Panc1 (cell line): ENCODE results near the gene DOCK11. TPM values are rescaled to one million over a fixed set of nuclear protein-coding genes. Genes with fewer than 3 reads are reported as not detected.

Source experiments
- ATAC-seq: fragments of 200-7000 bp; cut with Tn5 transposase; 2 replicates; pipeline ENCODE4 v1.9.1; 2020; ENCODE audit warnings: mild to moderate bottlenecking, moderate library complexity
- Bru-seq: library from RNA; stranded (reverse); fragments of 400-500 nt; gene quantifications from one replicate; lab custom pipeline; 2021; lab: Mats Ljungman, UMichigan
- BruChase-seq, 2 experiments: library from RNA; stranded (reverse); fragments of 400-500 nt; gene quantifications; one replicate each; lab custom pipeline; 2021; lab: Mats Ljungman, UMichigan
- BruUV-seq: library from RNA; stranded (reverse); fragments of 400-500 nt; replicated peaks from 2 replicates; lab custom pipeline; 2021; lab: Mats Ljungman, UMichigan
- CTCF ChIA-PET: fragments of 300-600 bp; sonication (Branson Sonifier 250); formaldehyde crosslinking; loops from one replicate; lab custom pipeline; 2022; ENCODE audit warnings: antibody characterized with exemption; lab: Charles Lee
- POLR2A ChIA-PET: fragments of 300-600 bp; sonication (Branson Sonifier 250); formaldehyde crosslinking; loops from one replicate; lab custom pipeline; 2022; ENCODE audit warnings: antibody characterized with exemption; lab: Charles Lee
- DNase-seq: peaks from one replicate; pipeline ENCODE4 v3.0.0-alpha.2; 2010; ENCODE audit warnings: low read depth, low spot score
- H3K27ac ChIP-seq: 2 replicates; pipeline ENCODE4 v1.5.1; 2011; ENCODE audit warnings: mild to moderate bottlenecking, low read length, inconsistent platforms
- H3K27me3 ChIP-seq: fragments of 200-500 bp; sonication (Bioruptor generic); 2 replicates; pipeline ENCODE4 v1.6.0; 2014; ENCODE audit warnings: low read length, inconsistent platforms; ENCODE audit not compliant: control insufficient read depth, insufficient read depth
- H3K36me3 ChIP-seq: fragments of 200-500 bp; sonication (Bioruptor generic); 2 replicates; pipeline ENCODE4 v1.5.1; 2014; ENCODE audit warnings: inconsistent platforms, mild to moderate bottlenecking, low read length, moderate library complexity; ENCODE audit not compliant: control insufficient read depth, insufficient read depth
- H3K4me1 ChIP-seq: 2 replicates; pipeline ENCODE4 v1.5.1; 2011; ENCODE audit warnings: inconsistent platforms, mild to moderate bottlenecking, low read length, moderate library complexity; ENCODE audit not compliant: control insufficient read depth, insufficient read depth
- H3K4me3 ChIP-seq, 2 experiments: 2 replicates each; pipeline ENCODE4 v1.5.1; 2011 to 2012; ENCODE audit warnings: low read depth in 2 of 2, low read length in 2 of 2, mild to moderate bottlenecking in 2 of 2, inconsistent platforms in 1 of 2, moderate library complexity in 1 of 2
- H3K9me3 ChIP-seq: fragments of 200-500 bp; sonication (Bioruptor generic); 2 replicates; pipeline ENCODE4 v1.5.1; 2014; ENCODE audit warnings: low read depth, mild to moderate bottlenecking, inconsistent platforms, low read length, moderate library complexity; ENCODE audit not compliant: control insufficient read depth, insufficient read depth
- POLR2AphosphoS5 ChIP-seq: IDR thresholded peaks from 2 replicates; pipeline ENCODE4 v1.6.1; 2012; ENCODE audit warnings: mild to moderate bottlenecking, low read depth, low read length, moderate library complexity
- REST ChIP-seq, 2 experiments: IDR thresholded peaks; 2 replicates each; pipeline ENCODE4 v1.6.1; 2011 to 2012; ENCODE audit warnings: low read depth in 2 of 2, control low read depth in 1 of 2, low read length in 1 of 2, mild to moderate bottlenecking in 1 of 2, moderate library complexity in 1 of 2; ENCODE audit not compliant: insufficient read depth in 1 of 2
- SIN3A ChIP-seq: IDR thresholded peaks from 2 replicates; pipeline ENCODE4 v1.6.1; 2012; ENCODE audit warnings: low read depth, mild to moderate bottlenecking, low read length, moderate library complexity, borderline replicate concordance; ENCODE audit not compliant: insufficient read depth
- TCF7L2 ChIP-seq: IDR thresholded peaks from 2 replicates; pipeline ENCODE4 v1.6.1; 2011; ENCODE audit warnings: mild to moderate bottlenecking, low read depth, low read length, inconsistent platforms
- in situ Hi-C: cut with HindIII; loops from 2 replicates; pipeline ENCODE4 v1.10.0; 2016; ENCODE audit warnings: low sequenced_read_pairs, low pct_unique_long_range_greater_than_20kb
- intact Hi-C: fragments of 100-400 bp; cut with micrococcal nuclease; formaldehyde crosslinking; loops from one replicate; pipeline ENCODE4 v1.10.0; 2022; ENCODE audit not compliant: unreplicated experiment
- long read RNA-seq: library from polyadenylated mRNA; unstranded; transcript quantifications from one replicate; pipeline ENCODE4 v2.0.0, GENCODE V29; 2021; ENCODE audit not compliant: unreplicated experiment
- polyA plus RNA-seq: library from polyadenylated mRNA; unstranded; fragments of >200 nt; gene quantifications from one replicate; pipeline ENCODE4 v1.2.1, GENCODE V29; 2012; ENCODE audit warnings: missing spikeins; ENCODE audit not compliant: insufficient read length
- total RNA-seq: library from RNA; stranded (reverse); gene quantifications from one replicate; pipeline ENCODE4 v1.2.1, GENCODE V29; 2021; ENCODE audit not compliant: unreplicated experiment
- TF ChIP-seq, protein P1 (sequence below): fragments of 450-650 bp; IDR thresholded peaks from 2 replicates; pipeline ENCODE4 v1.5.1; 2017; ENCODE audit warnings: mild to moderate bottlenecking

DOCK11 gene
- total RNA-seq: 2.0 TPM
- 0.21 TPM for polyA plus RNA-seq
- Bru-seq, nascent RNA: percentile 33 among the genes with signal in this experiment
- percentile 30 among the genes with signal in this experiment for BruChase-seq, experiment 1, labeled RNA remaining after a 2-hour chase
- percentile 33 among the genes with signal in this experiment for BruChase-seq, experiment 2, labeled RNA remaining after a 6-hour chase
- long read RNA-seq, partial matches to known transcripts: 1 of 1 reads
- long read RNA-seq, other reads (novel, unspliced or antisense): 0 of 1 reads

GRCh38 chrX:118495061-118495921, at the start of gene DOCK11:
Gene DOCK11, plus strand, starts transcription at chrX:118495815. Its CDS starts 157 bp downstream, at chrX:118495972.
- in situ Hi-C loops: no loop called here
- POLR2A ChIA-PET: interaction anchor here (0.5 kb wide), 1 partner anchor 207 kb away, joined by 3 read pairs; no protein-coding TSS in a partner anchor
- peak; percentile 89 for ATAC-seq
- H3K4me1 ChIP-seq: peaks cover 8% of the 10 kb centered on the region
- no TSS peak for BruUV-seq
- no peaks in the 10 kb centered on the region for H3K36me3 ChIP-seq
- intact Hi-C loops: no loop called here
- no peak within 1 kb of the TSS for H3K27ac ChIP-seq
- TF ChIP-seq, protein P1, sequence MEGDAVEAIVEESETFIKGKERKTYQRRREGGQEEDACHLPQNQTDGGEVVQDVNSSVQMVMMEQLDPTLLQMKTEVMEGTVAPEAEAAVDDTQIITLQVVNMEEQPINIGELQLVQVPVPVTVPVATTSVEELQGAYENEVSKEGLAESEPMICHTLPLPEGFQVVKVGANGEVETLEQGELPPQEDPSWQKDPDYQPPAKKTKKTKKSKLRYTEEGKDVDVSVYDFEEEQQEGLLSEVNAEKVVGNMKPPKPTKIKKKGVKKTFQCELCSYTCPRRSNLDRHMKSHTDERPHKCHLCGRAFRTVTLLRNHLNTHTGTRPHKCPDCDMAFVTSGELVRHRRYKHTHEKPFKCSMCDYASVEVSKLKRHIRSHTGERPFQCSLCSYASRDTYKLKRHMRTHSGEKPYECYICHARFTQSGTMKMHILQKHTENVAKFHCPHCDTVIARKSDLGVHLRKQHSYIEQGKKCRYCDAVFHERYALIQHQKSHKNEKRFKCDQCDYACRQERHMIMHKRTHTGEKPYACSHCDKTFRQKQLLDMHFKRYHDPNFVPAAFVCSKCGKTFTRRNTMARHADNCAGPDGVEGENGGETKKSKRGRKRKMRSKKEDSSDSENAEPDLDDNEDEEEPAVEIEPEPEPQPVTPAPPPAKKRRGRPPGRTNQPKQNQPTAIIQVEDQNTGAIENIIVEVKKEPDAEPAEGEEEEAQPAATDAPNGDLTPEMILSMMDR: no peak
- TF ChIP-seq POLR2AphosphoS5: no peak
- no peak for TF ChIP-seq SIN3A
- no peak for TF ChIP-seq TCF7L2
- no peak for TF ChIP-seq REST (IDR thresholded peaks at IDR 0.05; ENCODE audit: insufficient read depth in 1 of 2, low read depth in 2 of 2, low read length in 1 of 2)
- no peak for DNase-seq
- H3K27me3 ChIP-seq: peaks cover 12% of the 10 kb centered on the region
- CTCF ChIA-PET: interaction anchor here (0.6 to 0.8 kb wide), 3 partner anchors 152 to 1595 kb away, joined by 3 to 12 read pairs (median 6); no protein-coding TSS in a partner anchor
- H3K9me3 ChIP-seq: no peaks in the 10 kb centered on the region
- peak within 1 kb of the TSS; percentile 53 to 59 for H3K4me3 ChIP-seq

- CTCF ChIA-PET: interaction anchor here (0.6 kb wide), 1 partner anchor 35 kb away, joined by 4 read pairs; no protein-coding TSS in a partner anchor
- in situ Hi-C loops (no loop called here), intact Hi-C loops (no loop called here)
- no peak for ATAC-seq
- Histone ChIP-seq H3K4me1 (no peaks in the 10 kb centered on the region), H3K4me3 (no peak overlapping the region), H3K36me3 (peaks cover 4% of the 10 kb centered on the region), H3K9me3 (no peaks in the 10 kb centered on the region), H3K27ac (no peak overlapping the region), H3K27me3 (no peaks in the 10 kb centered on the region)
- no TSS peak for BruUV-seq
- DNase-seq: no peak
- no peak for TF ChIP-seq TCF7L2
- TF ChIP-seq REST (IDR thresholded peaks at IDR 0.05; ENCODE audit: insufficient read depth in 1 of 2, low read depth in 2 of 2, low read length in 1 of 2): no peak
- TF ChIP-seq POLR2AphosphoS5: no peak
- no peak for TF ChIP-seq SIN3A
- TF ChIP-seq, protein P1: no peak
- POLR2A ChIA-PET: interaction anchor here (0.6 kb wide), 1 partner anchor 154 kb away, joined by 8 read pairs; no protein-coding TSS in a partner anchor
Measured at GRCh38 chrX:118448273-118448783, 47.3 kb upstream of the DOCK11 start.
